Keratinocyte (primary cell): ENCODE results near the gene THRB. TPM values are rescaled to one million over a fixed set of nuclear protein-coding genes. Genes with fewer than 3 reads are reported as not detected.

ENCODE experiments used
- DNase-seq: peaks from one replicate; pipeline ENCODE4 v3.0.0-alpha.2; 2011; ENCODE audit warnings: low read depth, missing footprints, low spot score
- FAIRE-seq: peaks from 2 replicates; lab custom pipeline; 2011; peaks lifted over from hg19 to GRCh38; lab: Jason Lieb, UNC
- H2AFZ ChIP-seq: 2 replicates; pipeline ENCODE4 v1.6.0; 2012; ENCODE audit warnings: low read length, control low read depth, inconsistent platforms; ENCODE audit not compliant: control insufficient read depth
- H3K27ac ChIP-seq: 2 replicates; pipeline ENCODE4 v1.5.1; 2011; ENCODE audit warnings: low read length; ENCODE audit not compliant: control insufficient read depth, insufficient read depth
- H3K27me3 ChIP-seq: 3 replicates; pipeline ENCODE4 v1.6.0; 2011; ENCODE audit warnings: low read length; ENCODE audit not compliant: control insufficient read depth, insufficient read depth; ENCODE audit errors: extremely low read depth
- H3K36me3 ChIP-seq, 2 experiments: 2 replicates in 1 of 2; 3 replicates in 1 of 2; pipeline ENCODE4 v1.5.1; 2011; ENCODE audit warnings: low read length in 2 of 2, mild to moderate bottlenecking in 1 of 2; ENCODE audit not compliant: control insufficient read depth in 2 of 2, insufficient read depth in 2 of 2; ENCODE audit errors: extremely low read depth in 1 of 2
- H3K4me1 ChIP-seq: 3 replicates; pipeline ENCODE4 v1.5.1; 2011; ENCODE audit warnings: low read length; ENCODE audit not compliant: control insufficient read depth, insufficient read depth; ENCODE audit errors: extremely low read depth
- H3K4me2 ChIP-seq: 3 replicates; pipeline ENCODE4 v1.6.0; 2011; ENCODE audit warnings: low read depth, low read length; ENCODE audit not compliant: control insufficient read depth, insufficient read depth; ENCODE audit errors: extremely low read depth
- H3K4me3 ChIP-seq, 3 experiments: fragments of 200-600 bp in 1 of 3; sonication (generic) in 1 of 3; 2 replicates in 2 of 3; 3 replicates in 1 of 3; pipeline ENCODE4 v1.5.1; 2011 to 2016; ENCODE audit warnings: low read length in 3 of 3, mild to moderate bottlenecking in 3 of 3, control low read depth in 2 of 3, inconsistent platforms in 1 of 3, low read depth in 1 of 3, mixed read lengths in 1 of 3, mixed run types in 1 of 3, moderate library complexity in 1 of 3; ENCODE audit not compliant: control insufficient read depth in 2 of 3, insufficient read depth in 2 of 3; ENCODE audit errors: extremely low read depth in 1 of 3
- H3K79me2 ChIP-seq: 2 replicates; pipeline ENCODE4 v1.6.0; 2012; ENCODE audit warnings: low read length; ENCODE audit not compliant: control insufficient read depth, insufficient read depth
- H3K9ac ChIP-seq: 3 replicates; pipeline ENCODE4 v1.6.0; 2011; ENCODE audit warnings: low read length; ENCODE audit not compliant: control insufficient read depth, insufficient read depth; ENCODE audit errors: extremely low read depth
- H3K9me1 ChIP-seq: 3 replicates; pipeline ENCODE4 v1.6.0; 2011; ENCODE audit warnings: low read length; ENCODE audit not compliant: control insufficient read depth, insufficient read depth; ENCODE audit errors: extremely low read depth
- H3K9me3 ChIP-seq: 2 replicates; pipeline ENCODE4 v1.5.1; 2012; ENCODE audit warnings: low read depth, low read length; ENCODE audit not compliant: control insufficient read depth
- H4K20me1 ChIP-seq: 3 replicates; pipeline ENCODE4 v1.6.0; 2011; ENCODE audit warnings: low read length; ENCODE audit not compliant: control insufficient read depth, insufficient read depth; ENCODE audit errors: extremely low read depth
- CTCF ChIP-seq, 3 experiments: IDR thresholded peaks in 1 of 3; conservative IDR thresholded peaks in 1 of 3; optimal IDR thresholded peaks in 1 of 3; 2 replicates in 2 of 3; 3 replicates in 1 of 3; pipeline versions ENCODE3 to v1.5.1; 2011; ENCODE audit warnings: low read length in 3 of 3, mild to moderate bottlenecking in 3 of 3, moderate library complexity in 2 of 3, control low read depth in 1 of 3, inconsistent platforms in 1 of 3; ENCODE audit not compliant: insufficient read depth in 2 of 3; ENCODE audit errors: extremely low read depth in 1 of 3
- EZH2 ChIP-seq: IDR thresholded peaks from one replicate; pipeline ENCODE4 v1.6.1; 2012; ENCODE audit warnings: inconsistent platforms, mild to moderate bottlenecking, low read length, moderate library complexity
- dilution Hi-C: fragments of 300-500 bp; cut with MboI; formaldehyde crosslinking; loops from one replicate; pipeline ENCODE4 v1.7.0; 2020; ENCODE audit warnings: low sequenced_read_pairs; ENCODE audit not compliant: extremely low pct_ligation_motif_present
- polyA plus RNA-seq, 5 experiments: library from polyadenylated mRNA; depleted of rRNA in 3 of 5; stranded (reverse) in 3 of 5; stranded (forward) in 1 of 5; unstranded in 1 of 5; fragments of >200 nt; gene quantifications; 1 replicate in 1 of 5; 2 replicates in 3 of 5; 3 replicates in 1 of 5; pipeline versions ENCODE4 v1.2.1 to v1.2.3, GENCODE V29; 2011 to 2012; ENCODE audit warnings: missing spikeins in 2 of 5, low read depth in 1 of 5, low replicate concordance in 1 of 5

THRB gene
- polyA plus RNA-seq, 1 donor (not counting 4 experiments of a cell fraction or from before 2014, with no cell fraction given): 2.6 TPM

- Histone ChIP-seq H3K4me2 (no peak overlapping the region), H3K79me2 (no peaks in the 10 kb centered on the region), H3K9me1 (no peaks in the 10 kb centered on the region), H3K9me3 (no peaks in the 10 kb centered on the region), H3K36me3 (no peaks in the 10 kb centered on the region), H3K4me1 (no peaks in the 10 kb centered on the region), H3K4me3 (no peak overlapping the region), H3K27me3 (no peaks in the 10 kb centered on the region), H4K20me1 (no peaks in the 10 kb centered on the region), H3K27ac (no peak overlapping the region), H3K9ac (no peak overlapping the region), H2AFZ (no peak overlapping the region)
- dilution Hi-C loops: no loop called here
- DNase-seq (no peak), FAIRE-seq (no peak)
- no peak for TF ChIP-seq CTCF (optimal IDR thresholded peaks at IDR 0.05 in 1 of 3, IDR thresholded peaks at IDR 0.05 in 1 of 3, conservative IDR thresholded peaks at IDR 0.05 in 1 of 3; ENCODE audit: extremely low read depth in 1 of 3, insufficient read depth in 2 of 3, low read length in 3 of 3)
- TF ChIP-seq EZH2: no peak
Measured at GRCh38 chr3:24278543-24278942, 216.1 kb downstream of the THRB start.

- no peaks in the 10 kb centered on the region for H3K4me1 ChIP-seq
- no peaks in the 10 kb centered on the region for H3K36me3 ChIP-seq
- dilution Hi-C loops: no loop called here
- H3K4me2 ChIP-seq: no peak overlapping the region
- no peak for FAIRE-seq
- H3K79me2 ChIP-seq: no peaks in the 10 kb centered on the region
- no peak overlapping the region for H3K4me3 ChIP-seq
- H3K9me3 ChIP-seq: no peaks in the 10 kb centered on the region
- no peaks in the 10 kb centered on the region for H4K20me1 ChIP-seq
- DNase-seq: no peak
- H3K27me3 ChIP-seq: no peaks in the 10 kb centered on the region
- no peaks in the 10 kb centered on the region for H3K9me1 ChIP-seq
- H3K9ac ChIP-seq: no peak overlapping the region
- H2AFZ ChIP-seq: no peak overlapping the region
- TF ChIP-seq CTCF (optimal IDR thresholded peaks at IDR 0.05 in 1 of 3, IDR thresholded peaks at IDR 0.05 in 1 of 3, conservative IDR thresholded peaks at IDR 0.05 in 1 of 3; ENCODE audit: extremely low read depth in 1 of 3, insufficient read depth in 2 of 3, low read length in 3 of 3) (no peak), EZH2 (no peak)
- H3K27ac ChIP-seq: no peak overlapping the region
Measured at GRCh38 chr3:24273491-24273890, 221.2 kb downstream of the THRB start.
